Endometrial microvascular endothelial cells (primary cell): ENCODE results near the gene OR2C3. TPM values are rescaled to one million over a fixed set of nuclear protein-coding genes. Genes with fewer than 3 reads are reported as not detected.

Experiments used
- in situ Hi-C: cut with HindIII; loops from 2 replicates; pipeline ENCODE4 v1.10.0; 2017; ENCODE audit warnings: low sequenced_read_pairs, low pct_unique_long_range_greater_than_20kb; ENCODE audit errors: inconsistent ontology term
- total RNA-seq: library from RNA; depleted of rRNA; stranded (reverse); fragments of >200 nt; gene quantifications from one replicate; pipeline ENCODE4 v1.2.3, GENCODE V29; 2015; ENCODE audit errors: inconsistent ontology term

Gene OR2C3
- total RNA-seq, result not detected

DNA sequence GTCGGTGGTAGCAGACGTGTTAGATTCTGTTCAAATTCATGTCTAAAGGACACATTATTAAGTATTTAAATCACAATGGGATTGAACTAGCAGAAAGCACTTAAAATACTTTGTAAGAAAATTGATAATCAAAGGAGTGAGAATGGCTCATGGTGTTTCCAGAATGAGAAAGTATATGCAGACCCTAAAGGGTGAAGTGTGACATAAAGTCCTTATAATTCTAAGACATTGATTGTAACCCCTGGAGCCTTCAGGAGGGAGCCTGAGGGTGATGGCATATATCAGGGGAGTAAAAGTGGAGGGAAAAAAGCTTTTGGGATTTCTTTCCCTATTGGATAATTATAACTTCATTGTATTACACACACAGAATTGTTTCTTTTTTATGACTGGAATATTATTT lies at the start of gene OR2C3:
Gene OR2C3 (minus strand): TSS at position 101 of the 400 bp plus-strand sequence. CDS start 3,929 bp downstream, outside the sequence.
- in situ Hi-C loops, result no loop called here

DNA sequence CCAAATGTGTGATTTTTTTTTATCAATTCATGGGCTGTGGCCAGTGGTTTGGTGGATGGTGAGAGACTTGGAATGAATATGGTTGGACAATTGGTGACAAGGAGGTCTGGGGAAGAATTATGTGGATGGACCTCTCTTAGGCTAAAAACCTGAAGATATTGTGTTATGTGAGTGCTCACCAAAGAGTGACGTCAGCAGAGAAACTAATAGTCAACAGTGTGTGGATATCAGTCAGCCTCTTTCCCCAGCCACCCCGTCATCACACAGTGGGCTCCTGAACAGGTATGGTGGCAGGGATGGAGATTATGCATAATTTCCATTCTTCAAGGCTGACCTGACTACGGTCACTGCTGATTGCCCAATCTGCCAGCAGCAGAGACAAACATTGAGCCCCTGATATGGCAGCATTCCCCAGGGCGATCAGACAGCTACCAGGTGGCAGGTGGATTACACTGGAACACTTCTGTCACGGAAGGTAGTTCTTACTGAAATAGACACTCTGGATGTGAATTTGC lies 42.8 kb upstream of the OR2C3 start:
- in situ Hi-C loops, result no loop called here

DNA sequence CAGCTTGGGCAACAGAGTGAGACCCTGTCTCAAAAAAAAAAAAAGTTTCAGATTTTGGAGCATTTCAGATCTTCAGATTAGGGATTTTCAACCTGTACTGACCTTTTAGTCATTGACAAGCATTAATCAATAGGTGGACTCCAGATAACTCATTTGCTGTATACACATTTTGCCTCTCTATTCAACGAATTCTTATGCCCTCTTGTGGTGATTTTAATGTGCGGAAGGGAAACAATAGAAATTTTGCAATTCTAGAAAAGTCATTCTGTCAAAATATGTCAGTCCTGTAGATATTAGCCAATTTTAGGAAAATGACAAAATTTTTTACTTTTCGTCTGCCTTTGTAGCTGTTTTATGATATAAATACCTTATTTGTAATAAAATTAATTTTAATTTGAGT lies 40.3 kb upstream of the OR2C3 start:
- in situ Hi-C loops, result no loop called here

DNA sequence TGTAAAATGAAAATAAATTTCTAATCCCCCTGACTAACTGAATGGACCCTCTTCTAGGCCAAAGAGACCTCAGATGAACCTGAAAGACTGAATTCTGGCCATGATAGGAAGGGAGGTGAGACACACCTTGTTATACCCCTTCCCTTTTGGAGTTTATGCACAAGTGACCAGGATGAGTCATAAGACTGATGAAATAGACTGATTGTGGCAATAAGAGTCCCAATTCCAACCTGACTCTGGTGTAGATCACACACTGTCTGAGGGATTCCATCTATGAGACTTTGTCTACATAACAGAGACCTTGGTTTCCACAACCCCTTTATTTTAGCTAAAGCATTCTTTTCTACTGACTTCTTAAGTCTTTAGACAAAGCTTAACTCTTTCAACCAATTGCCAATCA lies 38.4 kb upstream of the OR2C3 start:
- in situ Hi-C loops, result no loop called here

DNA sequence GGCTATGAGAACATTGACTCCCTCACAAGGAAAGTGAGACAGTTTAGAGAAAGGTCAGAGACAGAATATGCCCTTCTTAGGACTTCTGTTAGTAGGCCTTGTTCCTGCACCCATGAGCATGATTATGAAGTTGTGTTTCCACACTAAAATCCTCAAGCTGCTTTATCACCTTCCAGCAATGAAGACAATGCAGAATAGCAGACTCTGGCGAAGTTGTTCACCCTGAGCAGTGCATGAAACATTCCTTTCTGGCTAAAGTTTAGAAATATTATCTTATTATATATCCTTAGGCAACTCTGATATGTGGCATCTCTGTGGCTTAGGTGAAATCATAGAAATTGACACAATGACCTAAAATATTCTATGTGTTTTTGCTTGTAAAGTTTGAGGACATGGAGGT lies 38.0 kb upstream of the OR2C3 start:
- in situ Hi-C loops, result no loop called here

DNA sequence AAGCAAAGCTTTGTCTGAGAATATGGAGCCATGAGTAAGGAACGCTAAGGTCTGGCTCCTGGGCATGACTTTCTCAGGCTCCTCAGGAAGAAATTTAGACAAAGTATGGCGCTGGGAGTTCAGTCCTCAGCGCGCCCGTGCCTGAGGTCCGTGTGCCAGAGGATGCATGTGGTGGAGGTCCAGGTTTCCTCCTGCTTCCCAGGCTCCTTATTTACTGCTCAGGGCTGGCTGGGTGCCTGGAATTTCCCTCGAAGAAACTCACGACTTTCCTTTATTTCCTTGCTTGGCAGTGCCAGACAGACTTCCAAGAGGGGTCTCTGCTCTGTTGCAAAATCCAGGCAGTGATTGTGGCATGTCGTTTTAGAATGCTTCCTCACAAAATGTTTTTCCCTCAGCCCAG lies 26.0 kb upstream of the OR2C3 start:
- in situ Hi-C loops, result no loop called here

DNA sequence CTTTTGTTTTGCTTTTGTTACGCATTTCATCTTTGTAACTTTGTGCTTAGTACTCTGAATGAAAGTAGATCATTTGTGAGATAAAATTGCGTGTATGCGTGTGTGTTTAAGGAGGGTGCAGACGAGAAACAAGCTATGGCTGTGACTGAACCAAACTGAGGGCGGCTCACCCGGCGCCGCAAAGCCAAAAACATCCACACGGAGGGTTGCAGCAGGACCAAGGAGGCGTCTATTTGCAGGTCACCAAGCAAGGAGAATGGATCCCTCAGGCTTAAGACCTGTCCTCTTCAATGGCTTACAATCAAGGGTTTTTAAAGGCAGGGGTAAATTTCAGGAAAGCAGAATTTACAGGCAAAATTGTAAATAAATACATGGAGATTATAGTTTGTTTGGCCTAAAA lies 25.5 kb upstream of the OR2C3 start:
- in situ Hi-C loops, result no loop called here

DNA sequence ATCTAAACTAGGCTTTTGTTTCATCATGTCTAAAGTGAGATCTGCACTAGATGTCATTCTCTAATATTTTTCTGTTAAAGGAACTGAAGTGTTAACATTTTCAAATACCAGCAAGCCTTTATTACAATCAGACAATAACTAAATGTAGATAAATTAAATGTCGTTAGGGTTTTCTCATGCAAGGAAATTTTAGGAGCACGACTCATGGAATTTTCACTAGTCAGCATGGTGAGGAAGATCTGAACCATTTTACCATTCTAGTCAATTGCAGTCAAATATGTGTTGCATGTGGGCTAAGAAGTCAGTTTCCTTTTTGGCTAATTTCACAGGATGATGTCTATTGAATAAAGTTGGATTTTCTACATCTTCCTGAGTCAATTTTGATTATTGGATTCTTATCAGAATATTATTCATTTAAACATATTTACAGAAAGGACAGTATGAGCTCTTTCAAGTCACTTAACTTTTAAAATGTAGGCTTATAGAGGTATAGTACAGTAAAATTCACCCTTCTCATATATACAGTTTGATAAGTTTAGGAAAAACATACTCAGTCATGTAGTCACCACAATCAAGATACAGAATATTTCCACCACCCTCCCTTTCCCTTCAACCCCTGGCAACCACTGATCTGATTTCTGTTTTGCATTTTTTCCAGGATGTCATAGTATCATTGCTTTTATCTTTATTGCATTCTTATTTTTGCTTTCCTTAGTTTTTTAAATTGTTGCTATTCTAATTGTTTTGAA lies 21.9 kb upstream of the OR2C3 start:
- in situ Hi-C loops, result no loop called here

DNA sequence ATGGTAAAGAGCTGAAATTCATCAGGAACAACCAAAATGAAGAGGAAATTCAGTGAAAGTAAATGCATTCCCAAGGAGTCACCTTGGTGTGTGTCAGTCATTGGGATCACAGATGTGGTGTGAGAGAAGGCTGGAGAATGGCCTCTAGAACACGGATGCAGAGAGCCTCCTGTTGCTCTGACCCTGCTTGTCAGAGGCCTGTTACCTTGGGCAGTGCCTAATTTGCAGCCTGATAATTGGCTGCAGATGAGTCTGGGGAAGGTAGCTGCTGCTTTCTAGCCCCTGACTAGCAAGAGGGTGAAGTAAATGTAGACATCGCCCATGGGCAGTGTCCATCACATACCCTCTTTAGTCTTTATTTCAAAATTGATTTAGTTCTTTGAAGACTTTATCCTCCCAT lies 16.0 kb upstream of the OR2C3 start:
- in situ Hi-C loops, result no loop called here

DNA sequence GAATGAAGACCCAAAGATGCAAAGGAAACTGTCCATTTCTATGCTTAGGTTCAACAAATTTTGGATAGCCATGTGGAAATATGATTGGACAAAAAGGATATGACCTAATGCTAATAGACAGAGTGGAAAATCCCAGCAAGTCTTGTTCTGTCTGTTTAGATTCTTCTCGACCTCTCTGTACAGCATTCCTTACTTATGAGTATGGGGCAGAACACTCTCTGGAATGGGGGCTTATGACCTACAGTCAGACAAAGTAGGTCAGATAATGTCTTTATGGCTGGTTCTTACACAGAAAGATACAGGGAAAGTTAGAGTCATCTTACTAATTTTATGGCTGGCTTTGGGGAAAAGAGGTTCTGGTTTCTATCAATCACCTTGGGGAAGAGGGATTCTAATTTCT lies 15.5 kb upstream of the OR2C3 start:
- in situ Hi-C loops, result no loop called here

DNA sequence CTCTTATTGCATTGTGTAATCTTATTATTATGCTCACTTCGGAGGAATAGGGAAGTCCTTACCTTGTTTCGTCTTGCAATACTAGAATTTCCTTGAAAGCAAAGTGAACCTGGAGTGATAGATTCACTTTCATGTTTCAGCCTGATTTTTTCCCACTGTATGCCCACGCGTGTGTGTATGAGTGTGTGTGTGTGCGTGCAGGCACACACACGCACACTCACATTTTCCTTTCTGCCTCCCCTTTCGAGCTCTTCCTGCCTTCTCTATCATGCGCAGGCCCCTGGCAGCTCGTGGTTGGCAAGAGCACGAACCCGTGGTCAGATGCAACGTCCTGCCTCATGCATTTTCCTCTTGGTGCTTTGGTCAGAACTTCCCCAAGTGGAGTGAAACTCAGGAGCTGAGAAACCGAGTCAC lies 12.5 kb upstream of the OR2C3 start, which contains the start of gene GCSAML:
Gene GCSAML (plus strand): TSS at position 366 of the 414 bp plus-strand sequence. CDS start 58 bp downstream, outside the sequence.
- in situ Hi-C loops, result no loop called here

DNA sequence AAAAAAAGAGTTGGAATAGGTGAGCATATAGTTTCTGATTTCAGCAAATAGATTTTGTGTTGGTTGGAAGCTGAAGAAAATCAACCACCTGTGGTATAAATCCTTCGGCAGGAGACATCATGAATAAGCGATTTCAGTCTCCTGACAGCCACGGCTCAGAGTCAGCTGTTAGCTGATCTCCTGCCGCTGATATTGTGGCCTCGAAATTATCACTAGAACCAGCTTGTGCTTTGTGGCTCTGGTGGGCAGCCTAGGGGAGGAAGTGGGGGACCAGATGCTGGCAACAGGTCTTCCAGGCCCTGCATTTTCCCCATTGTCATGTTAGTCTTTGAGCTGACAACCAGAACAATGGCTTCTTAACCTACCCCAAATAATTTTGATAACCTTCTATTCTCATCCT lies 11.9 kb upstream of the OR2C3 start:
- in situ Hi-C loops, result no loop called here

DNA sequence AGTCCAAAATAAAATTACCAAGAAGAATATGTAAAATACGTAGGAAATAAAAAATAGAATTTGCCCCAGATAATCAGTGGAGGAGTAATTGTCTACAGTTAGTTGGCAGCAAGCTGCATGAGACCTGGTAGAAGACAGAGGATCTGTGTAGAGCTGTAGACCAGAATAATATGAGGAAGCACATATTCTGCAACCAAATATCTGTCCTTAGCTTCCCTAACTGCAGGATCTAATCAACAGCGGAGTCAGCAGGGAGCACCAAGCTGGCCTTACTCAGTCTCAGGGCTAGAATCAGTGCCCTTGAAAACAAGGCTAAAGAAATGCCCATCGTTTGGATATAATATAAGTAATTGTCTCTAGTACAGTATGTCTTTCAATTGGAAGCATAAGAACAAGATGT lies 6.6 kb upstream of the OR2C3 start:
- in situ Hi-C loops, result no loop called here

DNA sequence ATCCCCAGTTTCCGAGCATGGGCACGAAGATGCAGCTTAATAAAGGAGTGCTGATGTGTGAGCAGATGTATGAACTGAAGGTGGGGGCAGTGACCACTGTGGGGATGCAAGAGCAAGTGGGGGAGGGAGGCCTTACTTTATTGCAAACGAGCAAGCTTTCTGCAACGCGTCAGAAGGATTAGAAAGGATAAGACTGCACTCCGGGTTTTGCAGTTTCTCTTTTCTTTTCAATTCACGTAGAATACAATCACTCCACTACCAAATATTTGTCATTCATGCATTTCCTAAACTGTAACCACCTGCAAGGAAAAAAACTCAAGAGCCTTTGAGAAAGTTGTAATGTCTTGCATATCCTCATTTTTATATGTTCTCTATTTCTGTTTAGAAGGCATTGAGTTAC lies 4.3 kb upstream of the OR2C3 start:
- in situ Hi-C loops, result no loop called here

DNA sequence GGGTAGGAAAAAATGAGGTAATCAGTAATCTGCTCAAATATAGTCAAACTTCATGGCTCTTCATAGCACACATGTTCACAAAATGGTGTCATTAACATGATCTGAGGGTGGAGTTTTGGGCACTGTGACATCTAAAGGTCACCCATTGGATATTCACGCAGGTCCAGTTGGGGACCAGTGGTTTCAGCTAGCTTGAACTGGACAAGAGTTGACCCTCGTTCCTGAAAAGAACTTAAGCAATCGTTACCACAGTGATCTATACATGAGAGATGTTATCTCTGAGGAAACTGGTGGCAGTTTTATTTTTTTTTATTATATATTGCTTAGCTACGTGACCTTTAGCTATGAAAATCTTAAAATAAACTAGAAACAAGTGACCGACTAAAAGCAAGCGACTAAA lies 3.0 kb upstream of the OR2C3 start:
- in situ Hi-C loops, result no loop called here

DNA sequence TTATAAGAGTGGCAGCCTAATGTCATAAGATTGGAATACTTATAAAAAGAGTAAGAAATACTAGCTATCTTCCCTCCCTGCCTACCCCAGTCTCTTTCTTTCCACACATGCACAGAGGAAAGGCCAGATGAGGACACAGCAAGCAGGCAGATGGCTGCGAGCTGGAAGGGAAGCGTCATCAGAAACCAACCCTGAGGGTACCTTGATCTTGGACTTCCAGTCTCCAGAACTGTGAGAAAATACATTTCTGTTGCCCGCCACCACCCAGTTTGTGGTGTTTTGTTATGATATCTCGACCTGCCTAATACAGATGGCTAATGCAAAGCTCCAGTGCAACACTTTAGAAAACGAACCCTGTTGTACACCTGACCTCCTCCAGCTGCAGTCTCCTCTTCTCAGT lies 2.3 kb upstream of the OR2C3 start:
- in situ Hi-C loops, result no loop called here

DNA sequence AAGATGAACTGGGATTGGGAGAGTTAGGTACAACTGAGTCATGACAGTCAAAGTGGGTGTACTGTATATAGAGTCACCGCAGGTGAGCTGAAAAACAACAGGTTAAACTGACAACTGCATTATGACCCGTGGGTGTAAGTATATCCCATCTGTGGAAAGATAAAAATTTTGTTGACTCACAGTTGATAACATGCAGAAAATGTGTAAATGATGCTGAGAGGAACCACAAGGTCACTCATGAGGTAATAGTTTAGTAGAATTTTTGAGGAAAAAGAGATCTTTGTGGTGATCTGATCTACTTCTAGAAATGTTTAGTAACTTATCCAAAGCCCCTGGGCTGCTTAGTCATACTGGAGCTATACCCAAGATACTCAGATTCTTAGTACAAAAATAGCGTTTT lies 838 bp downstream of the OR2C3 start:
- in situ Hi-C loops, result no loop called here

DNA sequence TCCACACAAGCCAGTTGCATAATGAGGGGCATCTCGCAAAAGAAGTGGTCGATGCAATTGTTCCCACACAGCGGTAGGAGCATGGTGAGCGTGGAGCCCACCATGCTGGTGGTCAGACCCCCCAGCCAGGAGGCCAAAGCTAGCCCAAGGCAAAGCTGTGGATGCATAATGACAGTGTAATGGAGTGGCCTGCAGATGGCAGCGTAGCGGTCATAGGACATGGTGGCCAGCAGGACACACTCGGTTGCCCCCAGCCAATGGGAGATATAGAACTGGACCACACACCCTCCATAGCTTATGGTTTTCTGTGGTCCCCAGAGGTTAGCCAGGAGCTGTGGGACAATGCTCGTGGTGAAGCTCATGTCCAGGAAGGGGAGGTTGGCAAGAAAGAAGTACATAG lies 4.3 kb downstream of the OR2C3 start:
- in situ Hi-C loops, result no loop called here

DNA sequence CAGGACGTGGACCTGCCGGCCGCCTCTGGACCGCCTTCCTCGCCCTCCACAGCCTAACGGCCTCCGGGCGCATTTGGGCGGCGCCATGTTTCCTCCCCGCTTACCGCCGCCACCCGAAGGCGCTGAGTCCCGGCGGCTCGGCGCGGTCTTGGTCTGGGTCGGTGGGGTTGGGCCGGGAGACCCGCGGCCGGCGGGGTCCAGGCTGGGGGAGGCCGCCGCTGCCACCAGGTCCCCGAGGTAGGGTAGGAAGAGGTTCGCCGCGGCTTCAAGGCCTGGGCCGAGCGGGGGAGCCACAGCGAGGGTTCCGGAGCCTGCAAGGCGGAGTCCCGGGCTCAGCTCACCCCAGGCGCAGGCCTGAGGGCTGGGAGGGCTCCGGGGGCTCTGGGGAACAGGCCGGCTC lies 5.5 kb downstream of the OR2C3 start:
- in situ Hi-C loops, result no loop called here

DNA sequence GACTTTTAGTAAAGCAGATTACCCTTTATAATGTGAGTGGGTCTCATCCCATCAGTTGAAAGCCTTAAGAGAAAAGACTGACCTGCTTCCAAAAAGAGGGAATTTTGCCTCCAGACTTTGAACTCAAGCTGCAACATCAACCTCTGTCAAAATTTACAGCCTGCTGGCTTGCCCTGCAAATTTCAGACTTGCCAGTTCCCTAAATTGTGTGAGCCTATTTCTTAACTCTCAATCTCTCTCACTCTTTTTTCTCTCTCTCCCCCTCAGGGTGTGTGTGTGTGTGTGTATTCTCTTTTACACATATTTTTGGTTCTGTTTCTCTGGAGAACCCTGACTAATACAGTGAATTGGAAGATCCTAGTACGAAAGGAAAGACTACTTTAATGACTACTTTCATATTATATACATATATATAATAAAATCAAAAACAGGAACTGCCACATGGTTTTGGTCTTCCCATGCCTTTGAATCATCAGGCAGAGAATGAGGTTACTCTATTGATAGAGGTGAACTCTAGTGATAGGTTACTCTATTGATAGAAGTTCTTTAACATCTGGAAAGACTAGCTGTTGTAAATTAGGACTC lies 6.4 kb downstream of the OR2C3 start:
- in situ Hi-C loops, result no loop called here
